D721Med (cell line): ENCODE data around the gene ACTR3C.

Experiments
- DNase-seq: peaks from one replicate; pipeline ENCODE4 v3.0.0; 2011; ENCODE audit warnings: low spot score; ENCODE audit not compliant: insufficient read length
- FAIRE-seq: peaks from 2 replicates; lab custom pipeline; 2011; peaks lifted over from hg19 to GRCh38; lab: Jason Lieb, UNC
- TF ChIP-seq, protein P1 (sequence below): IDR thresholded peaks from 2 replicates; pipeline ENCODE4 v1.5.1; 2012; ENCODE audit warnings: mild to moderate bottlenecking, control low read depth; ENCODE audit not compliant: insufficient read depth; ENCODE audit errors: missing control alignments

The ACTR3C gene

DNA sequence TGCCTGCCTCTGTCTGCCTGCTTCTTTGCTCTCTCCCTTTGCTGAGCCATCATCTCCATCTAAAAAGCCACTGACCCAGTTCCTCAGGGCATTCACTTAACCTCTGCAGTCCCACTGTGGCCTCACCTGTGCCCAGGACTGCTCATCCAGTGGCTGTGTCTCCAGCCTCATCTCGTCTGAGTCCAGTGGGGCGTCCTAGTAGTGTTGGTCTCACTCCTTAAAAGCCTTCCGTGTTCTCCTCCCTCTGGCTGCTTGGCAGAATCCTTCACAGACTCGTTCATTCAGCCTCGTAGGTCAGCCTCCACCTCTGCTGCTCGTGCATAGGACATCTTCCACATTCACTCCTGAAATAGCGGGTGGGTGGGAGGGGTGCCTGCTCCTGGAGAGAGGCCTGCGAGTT lies 10.8 kb upstream of the ACTR3C start:
- TF ChIP-seq, protein P1, sequence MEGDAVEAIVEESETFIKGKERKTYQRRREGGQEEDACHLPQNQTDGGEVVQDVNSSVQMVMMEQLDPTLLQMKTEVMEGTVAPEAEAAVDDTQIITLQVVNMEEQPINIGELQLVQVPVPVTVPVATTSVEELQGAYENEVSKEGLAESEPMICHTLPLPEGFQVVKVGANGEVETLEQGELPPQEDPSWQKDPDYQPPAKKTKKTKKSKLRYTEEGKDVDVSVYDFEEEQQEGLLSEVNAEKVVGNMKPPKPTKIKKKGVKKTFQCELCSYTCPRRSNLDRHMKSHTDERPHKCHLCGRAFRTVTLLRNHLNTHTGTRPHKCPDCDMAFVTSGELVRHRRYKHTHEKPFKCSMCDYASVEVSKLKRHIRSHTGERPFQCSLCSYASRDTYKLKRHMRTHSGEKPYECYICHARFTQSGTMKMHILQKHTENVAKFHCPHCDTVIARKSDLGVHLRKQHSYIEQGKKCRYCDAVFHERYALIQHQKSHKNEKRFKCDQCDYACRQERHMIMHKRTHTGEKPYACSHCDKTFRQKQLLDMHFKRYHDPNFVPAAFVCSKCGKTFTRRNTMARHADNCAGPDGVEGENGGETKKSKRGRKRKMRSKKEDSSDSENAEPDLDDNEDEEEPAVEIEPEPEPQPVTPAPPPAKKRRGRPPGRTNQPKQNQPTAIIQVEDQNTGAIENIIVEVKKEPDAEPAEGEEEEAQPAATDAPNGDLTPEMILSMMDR: no peak
- DNase-seq (no peak), FAIRE-seq (no peak)

DNA sequence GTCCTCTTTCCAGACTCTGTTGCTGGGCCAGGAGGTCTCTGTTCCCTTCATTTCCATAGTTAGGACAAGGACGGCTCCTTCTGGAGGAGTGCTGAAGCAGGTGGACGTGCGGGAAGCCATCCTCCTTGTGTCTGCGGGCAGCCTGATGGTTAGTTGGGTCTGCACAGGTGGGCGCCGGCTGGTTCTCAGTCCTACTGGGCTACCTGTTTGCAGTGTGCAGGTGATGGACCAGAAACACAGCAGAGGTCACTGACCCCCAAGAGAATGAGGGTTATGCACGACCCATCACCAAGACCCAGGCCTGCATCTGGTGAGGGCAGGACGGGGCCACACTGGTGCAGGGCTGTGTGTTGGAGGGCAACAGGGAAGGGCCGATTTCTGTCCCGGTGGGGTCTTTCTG lies 10.3 kb upstream of the ACTR3C start:
- DNase-seq (no peak), FAIRE-seq (no peak)
- TF ChIP-seq, protein P1: no peak

DNA sequence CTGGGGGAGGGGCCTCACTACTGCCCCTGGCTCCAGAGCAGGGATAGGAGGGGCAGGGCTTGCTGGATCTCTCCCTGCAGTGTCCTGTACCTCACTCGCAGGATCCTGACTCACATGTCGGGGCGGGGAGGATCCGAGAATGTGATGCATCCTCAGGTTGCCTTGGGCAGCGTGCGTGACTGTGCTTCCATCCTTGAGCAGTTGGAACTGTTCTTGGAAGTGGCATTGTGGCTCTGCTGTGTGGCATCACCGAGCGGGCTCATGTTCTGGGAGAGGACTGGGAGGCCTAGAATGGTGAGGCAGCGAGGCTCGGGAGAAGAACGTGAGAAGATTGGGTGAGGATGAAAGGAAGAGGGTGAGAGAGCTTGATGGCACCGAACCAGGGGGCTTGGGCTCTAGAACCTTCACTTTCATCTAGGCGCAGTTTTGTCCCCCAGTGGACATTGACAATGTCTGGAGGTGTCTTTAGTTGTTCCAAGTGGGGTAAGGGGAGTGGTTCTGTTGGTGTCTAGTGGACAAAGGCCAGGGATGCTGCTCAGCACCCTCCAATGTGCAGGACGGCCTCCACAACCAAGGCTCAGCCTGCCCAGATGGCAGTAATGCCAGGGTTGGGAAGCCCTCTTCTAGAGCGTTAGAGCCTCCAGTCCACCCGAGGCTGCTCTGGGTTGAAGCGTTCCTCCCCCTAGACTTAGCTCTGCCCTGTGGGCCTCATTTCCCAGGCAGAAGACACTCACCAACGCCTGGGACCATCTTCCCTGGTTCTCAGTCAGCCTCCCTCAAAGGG lies 9.7 kb upstream of the ACTR3C start:
- no peak for FAIRE-seq
- DNase-seq: no peak
- TF ChIP-seq, protein P1: no peak

DNA sequence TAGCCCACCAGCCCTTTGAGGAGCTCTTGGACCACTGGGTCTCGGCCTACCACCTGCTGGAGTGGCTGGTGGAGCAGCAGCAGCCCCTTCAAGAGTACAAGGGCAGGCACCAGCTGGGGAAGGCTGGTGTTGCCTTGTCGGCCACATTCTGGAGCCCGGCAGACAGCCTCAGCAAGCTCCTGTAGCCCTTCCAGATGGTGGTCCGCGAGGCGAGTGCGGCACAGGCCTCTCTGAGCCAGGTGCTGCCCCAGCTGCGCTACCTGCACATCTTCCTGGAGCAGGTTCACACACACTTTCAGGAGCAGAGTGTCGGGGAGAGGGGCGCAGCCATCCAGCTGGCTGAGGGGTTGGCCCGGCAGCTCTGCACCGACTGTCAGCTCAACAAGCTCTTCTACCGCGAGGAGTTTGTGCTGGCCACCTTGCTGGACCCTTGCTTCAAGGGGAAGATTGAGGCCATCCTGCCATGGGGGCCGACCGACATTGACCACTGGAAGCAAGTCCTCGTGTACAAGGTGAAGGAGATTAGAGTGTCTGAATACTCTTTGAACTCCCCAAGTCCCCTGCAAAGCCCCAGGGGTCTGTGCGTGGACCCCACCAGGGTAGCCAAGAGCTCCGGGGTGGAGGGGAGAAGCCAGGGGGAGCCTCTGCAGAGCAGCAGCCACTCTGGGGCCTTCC lies 7.0 kb upstream of the ACTR3C start:
- no peak for DNase-seq
- FAIRE-seq: no peak
- TF ChIP-seq, protein P1: no peak

DNA sequence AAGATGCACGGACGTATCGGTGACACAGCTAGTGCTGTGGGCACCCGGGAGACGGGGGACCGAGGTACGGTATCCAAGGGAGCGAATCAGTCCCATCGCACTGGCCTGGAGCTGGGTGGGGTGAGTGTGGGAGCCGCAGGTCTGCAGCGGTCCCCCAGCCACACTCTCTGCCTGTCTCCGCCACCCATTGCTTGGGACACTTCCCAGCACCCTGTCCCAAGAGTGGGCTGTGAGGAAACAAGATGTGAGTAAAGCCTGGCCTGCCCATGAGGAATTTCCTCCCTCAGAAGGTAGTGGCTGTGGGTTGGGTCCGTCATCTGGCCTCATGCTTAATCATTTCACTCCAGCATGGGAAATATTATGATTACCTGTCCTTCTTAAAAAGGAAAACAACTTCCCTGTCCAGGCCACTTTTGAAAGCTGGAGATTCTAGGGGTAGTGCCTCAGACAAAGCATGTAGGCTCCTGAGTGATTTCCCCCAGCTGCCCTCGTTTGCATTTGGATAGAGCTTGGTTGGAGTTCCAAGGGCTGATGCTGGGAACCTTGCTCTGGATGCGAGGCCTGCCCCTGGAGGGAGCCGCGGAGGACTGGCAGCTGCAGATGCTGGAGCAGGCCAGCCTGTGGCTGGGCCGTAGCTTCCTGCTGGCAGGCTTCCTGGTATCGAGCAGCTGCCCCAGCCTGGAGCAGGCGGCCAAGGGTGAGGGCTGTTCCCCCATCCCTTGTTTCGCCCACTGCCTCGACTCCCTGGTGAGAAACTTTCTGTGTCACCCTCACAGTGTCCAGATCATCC lies 6.2 kb upstream of the ACTR3C start:
- no peak for FAIRE-seq
- TF ChIP-seq, protein P1: no peak
- no peak for DNase-seq

DNA sequence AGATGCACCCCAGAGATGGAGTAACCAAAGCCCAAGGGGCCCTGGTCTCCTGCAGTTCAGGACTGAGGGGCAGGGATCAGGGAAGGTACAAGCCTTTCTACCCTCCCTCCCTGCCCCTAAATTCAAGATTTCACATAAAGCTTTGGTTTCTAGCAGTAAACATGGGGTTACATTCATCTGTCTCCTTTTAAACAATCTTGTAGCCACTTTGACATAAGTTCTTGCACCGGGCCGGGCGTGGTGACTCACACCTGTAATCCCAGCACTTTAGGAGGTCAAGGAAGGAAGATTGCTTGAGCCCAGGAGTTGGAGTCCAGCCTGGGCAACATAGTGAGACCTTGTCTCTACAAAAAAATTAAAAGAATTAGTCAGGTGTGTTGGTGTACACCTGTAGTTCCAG lies 4.0 kb upstream of the ACTR3C start:
- TF ChIP-seq, protein P1: no peak
- DNase-seq (no peak), FAIRE-seq (no peak)
